A673 (cell line): ENCODE results near the gene ZFP36L2. TPM values are rescaled to one million over a fixed set of nuclear protein-coding genes. Genes with fewer than 3 reads are reported as not detected.

Experiments
- Bru-seq: library from RNA; stranded (reverse); fragments of 400-500 nt; gene quantifications from one replicate; lab custom pipeline; 2021; lab: Mats Ljungman, UMichigan
- BruChase-seq, 2 experiments: library from RNA; stranded (reverse); fragments of 400-500 nt; gene quantifications; one replicate each; lab custom pipeline; 2021; lab: Mats Ljungman, UMichigan
- BruUV-seq: library from RNA; stranded (reverse); fragments of 400-500 nt; replicated peaks from 2 replicates; lab custom pipeline; 2021; lab: Mats Ljungman, UMichigan
- CTCF ChIA-PET: fragments of 300-600 bp; sonication (Branson Sonifier 250); formaldehyde crosslinking; loops from one replicate; lab custom pipeline; 2022; ENCODE audit warnings: antibody characterized with exemption; lab: Charles Lee
- POLR2A ChIA-PET: fragments of 300-600 bp; sonication (Branson Sonifier 250); formaldehyde crosslinking; loops from one replicate; lab custom pipeline; 2022; ENCODE audit warnings: antibody characterized with exemption; ENCODE audit not compliant: low non-redundant PET; lab: Charles Lee
- DNase-seq: peaks from one replicate; pipeline ENCODE4 v3.0.0-alpha.2; 2015; ENCODE audit warnings: low spot score
- H3K27ac ChIP-seq: fragments of 200-600 bp; sonication (generic); 2 replicates; pipeline ENCODE4 v1.5.1; 2016; ENCODE audit warnings: mixed run types, low read depth, mild to moderate bottlenecking, mixed read lengths, antibody characterized with exemption, low read length; ENCODE audit not compliant: poor library complexity, severe bottlenecking
- H3K27me3 ChIP-seq: fragments of 200-600 bp; sonication (generic); replicated peaks from 2 replicates; pipeline ENCODE4 v1.6.1; 2017; ENCODE audit warnings: mixed run types, low read depth, mild to moderate bottlenecking, mixed read lengths, antibody characterized with exemption, low read length; ENCODE audit not compliant: insufficient read depth, poor library complexity
- H3K36me3 ChIP-seq: fragments of 200-600 bp; sonication (generic); 2 replicates; pipeline ENCODE4 v1.6.1; 2016; ENCODE audit warnings: mixed run types, mild to moderate bottlenecking, mixed read lengths, antibody characterized with exemption, low read length; ENCODE audit not compliant: insufficient read depth, poor library complexity, severe bottlenecking
- H3K4me1 ChIP-seq: fragments of 200-600 bp; sonication (generic); 2 replicates; pipeline ENCODE4 v1.6.1; 2017; ENCODE audit warnings: mixed run types, mild to moderate bottlenecking, mixed read lengths, antibody characterized with exemption, low read length; ENCODE audit not compliant: insufficient read depth, poor library complexity, severe bottlenecking
- H3K4me3 ChIP-seq: fragments of 200-600 bp; sonication (generic); 2 replicates; pipeline ENCODE4 v1.5.1; 2016; ENCODE audit warnings: low read depth, mixed run types, mild to moderate bottlenecking, mixed read lengths, low read length; ENCODE audit not compliant: poor library complexity, severe bottlenecking
- H3K9me3 ChIP-seq: fragments of 200-600 bp; sonication (generic); 2 replicates; pipeline ENCODE4 v1.6.1; 2016; ENCODE audit warnings: mixed run types, low read depth, mild to moderate bottlenecking, mixed read lengths, antibody characterized with exemption, low read length; ENCODE audit not compliant: poor library complexity, severe bottlenecking
- CTCF ChIP-seq: fragments of 300-800, 200-600 bp; sonication (generic); conservative IDR thresholded peaks from 2 replicates; pipeline ENCODE4 v1.5.1; 2017; ENCODE audit warnings: low read depth, mild to moderate bottlenecking, antibody characterized with exemption, low read length, moderate library complexity, mixed read lengths
- EZH2 ChIP-seq: fragments of 200-600 bp; sonication (generic); IDR thresholded peaks from 2 replicates; pipeline ENCODE4 v1.6.1; 2017; ENCODE audit warnings: borderline replicate concordance, low read depth, mild to moderate bottlenecking, mixed read lengths, antibody characterized with exemption, low read length; ENCODE audit not compliant: poor library complexity, severe bottlenecking
- intact Hi-C: fragments of 100-400 bp; cut with micrococcal nuclease; formaldehyde crosslinking; loops from one replicate; pipeline ENCODE4 v1.10.0; 2022; ENCODE audit not compliant: unreplicated experiment
- long read RNA-seq: library from polyadenylated mRNA; stranded (forward); transcript quantifications from one replicate; pipeline ENCODE4 v2.0.0, GENCODE V29; 2022
- total RNA-seq: library from RNA; stranded (reverse); gene quantifications from 2 replicates; pipeline ENCODE4 v1.2.3, GENCODE V29; 2021

The ZFP36L2 gene
- total RNA-seq (20.4 and 23.4 TPM in 2 replicates), Bru-seq, nascent RNA (percentile 86 among the genes with signal in this experiment), BruChase-seq, experiment 1, labeled RNA remaining after a 2-hour chase (percentile 96 among the genes with signal in this experiment), BruChase-seq, experiment 2, labeled RNA remaining after a 6-hour chase (percentile 79 among the genes with signal in this experiment)
- long read RNA-seq, transcript ZFP36L2-201 (2 exons, 3,696 nt), result major isoform, 59 of 102 reads
- long read RNA-seq, partial matches to known transcripts, result 0 of 102 reads
- long read RNA-seq, other reads (novel, unspliced or antisense), result 43 of 102 reads

- H3K9me3 ChIP-seq, result no peaks in the 10 kb centered on the region
- peak within 1 kb of the TSS; percentile 98 for H3K4me3 ChIP-seq
- no TSS peak for BruUV-seq
- intact Hi-C loops, result loop anchor here (5.0 to 10.0 kb wide), 3 partner anchors 184 to 372 kb away; no protein-coding TSS in a partner anchor
- peak; percentile 97 for DNase-seq
- ChIA-PET CTCF (interaction anchor here (0.5 to 3.4 kb wide), 3 partner anchors 251 to 431 kb away, joined by 3 to 14 read pairs (median 5); no protein-coding TSS in a partner anchor), POLR2A (no interaction called here)
- H3K27me3 ChIP-seq, result no peaks in the 10 kb centered on the region
- peaks cover 19% of the 10 kb centered on the region for H3K36me3 ChIP-seq
- H3K27ac ChIP-seq, result peak within 1 kb of the TSS; percentile 98
- no peak for TF ChIP-seq EZH2
- TF ChIP-seq CTCF, result no peak
- H3K4me1 ChIP-seq, result peaks cover 39% of the 10 kb centered on the region
Measured at GRCh38 chr2:43226558-43226954, at the start of gene ZFP36L2. TSS of gene ZFP36L2 (minus strand) at chr2:43226606. CDS start at chr2:43226315, 291 bp downstream.

GRCh38 chr2:43274721-43275120 is 48.3 kb upstream of the ZFP36L2 start:
- intact Hi-C loops, result no loop called here
- POLR2A ChIA-PET, result no interaction called here
- H3K4me3 ChIP-seq, result no peak overlapping the region
- no peaks in the 10 kb centered on the region for H3K9me3 ChIP-seq
- BruUV-seq, result no TSS peak
- H3K36me3 ChIP-seq, result no peaks in the 10 kb centered on the region
- H3K27ac ChIP-seq, result no peak overlapping the region
- no peaks in the 10 kb centered on the region for H3K4me1 ChIP-seq
- TF ChIP-seq EZH2 (no peak), CTCF (no peak)
- CTCF ChIA-PET, result no interaction called here
- no peaks in the 10 kb centered on the region for H3K27me3 ChIP-seq
- no peak for DNase-seq

GRCh38 chr2:43274055-43274454 is 47.6 kb upstream of the ZFP36L2 start:
- Histone ChIP-seq H3K4me3 (no peak overlapping the region), H3K9me3 (no peaks in the 10 kb centered on the region), H3K27ac (no peak overlapping the region), H3K4me1 (no peaks in the 10 kb centered on the region), H3K36me3 (no peaks in the 10 kb centered on the region), H3K27me3 (no peaks in the 10 kb centered on the region)
- no TSS peak for BruUV-seq
- TF ChIP-seq EZH2, result no peak
- TF ChIP-seq CTCF, result no peak
- intact Hi-C loops, result no loop called here
- no peak for DNase-seq
- CTCF ChIA-PET, result no interaction called here
- POLR2A ChIA-PET, result no interaction called here
